GM18870 (cell line): ENCODE measurements around the gene CPED1.
"Not testable (repeated sequence)": the region's sequence is repeated elsewhere in the genome, so short reads cannot be mapped to it uniquely, and the experiment has no call there.

Experiments used
- ATAC-seq: cut with Tn5 transposase; IDR thresholded peaks from one replicate; pipeline ENCODE4 v1.9.1; 2021; ENCODE audit warnings: moderate library complexity; ENCODE audit not compliant: unreplicated experiment

Gene CPED1

DNA sequence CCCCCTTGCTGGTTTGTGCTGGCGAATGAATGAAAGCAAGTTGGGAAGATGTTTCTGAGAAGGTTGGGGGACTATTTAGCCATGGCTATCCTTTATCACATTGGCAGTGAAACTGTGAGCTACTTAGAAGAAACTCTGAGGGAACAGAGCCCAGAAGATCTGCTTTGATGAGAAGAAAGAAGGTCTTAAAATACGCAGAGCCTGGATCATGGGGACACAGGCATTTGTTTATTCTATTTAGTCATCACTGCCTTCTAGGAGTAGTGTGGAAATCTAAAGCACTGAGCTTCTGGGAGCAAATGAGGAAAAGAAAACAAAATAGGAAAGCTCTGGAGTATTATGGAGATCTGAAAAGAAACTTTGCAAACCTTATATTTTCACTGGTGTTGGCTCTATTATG lies 28.5 kb downstream of the CPED1 start:
- no peak for ATAC-seq

DNA sequence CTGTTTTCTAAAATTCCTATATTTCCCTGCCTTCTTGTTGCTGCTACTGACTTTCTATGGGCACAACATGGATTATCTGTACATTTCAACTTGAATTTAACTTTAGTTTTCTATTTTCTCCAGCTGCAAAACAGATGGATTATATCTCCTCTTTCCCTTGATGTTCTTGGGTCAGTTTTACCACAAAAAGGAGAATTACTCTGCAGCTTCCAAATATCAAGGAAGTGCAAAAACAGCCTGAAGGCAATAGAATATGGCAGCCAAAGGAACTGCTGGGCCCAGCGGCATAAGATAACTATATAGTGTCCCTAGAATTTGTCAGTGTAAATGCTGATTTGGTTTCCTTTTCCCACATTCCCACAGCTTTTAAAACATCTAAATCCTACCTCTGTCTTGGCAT lies 29.1 kb downstream of the CPED1 start:
- no peak for ATAC-seq

DNA sequence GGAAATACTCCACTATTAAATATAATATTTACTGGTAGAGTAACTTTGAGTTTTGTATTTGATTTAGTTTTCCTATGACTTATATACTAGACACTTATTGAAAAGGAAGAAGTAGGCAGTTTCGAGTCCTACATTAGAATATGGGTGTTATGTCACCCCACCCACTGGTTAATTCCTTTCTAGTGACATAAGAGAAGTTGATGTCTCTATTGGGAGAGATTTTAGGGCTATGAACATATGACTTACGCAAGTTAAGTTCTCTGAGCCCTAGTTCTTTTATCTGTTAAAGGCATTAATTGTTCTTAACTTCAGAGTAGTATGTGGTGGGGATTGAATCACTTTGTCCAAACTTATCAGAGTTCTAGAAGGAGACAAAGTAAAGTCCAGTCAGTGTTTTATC lies 30.5 kb downstream of the CPED1 start:
- ATAC-seq = no peak

DNA sequence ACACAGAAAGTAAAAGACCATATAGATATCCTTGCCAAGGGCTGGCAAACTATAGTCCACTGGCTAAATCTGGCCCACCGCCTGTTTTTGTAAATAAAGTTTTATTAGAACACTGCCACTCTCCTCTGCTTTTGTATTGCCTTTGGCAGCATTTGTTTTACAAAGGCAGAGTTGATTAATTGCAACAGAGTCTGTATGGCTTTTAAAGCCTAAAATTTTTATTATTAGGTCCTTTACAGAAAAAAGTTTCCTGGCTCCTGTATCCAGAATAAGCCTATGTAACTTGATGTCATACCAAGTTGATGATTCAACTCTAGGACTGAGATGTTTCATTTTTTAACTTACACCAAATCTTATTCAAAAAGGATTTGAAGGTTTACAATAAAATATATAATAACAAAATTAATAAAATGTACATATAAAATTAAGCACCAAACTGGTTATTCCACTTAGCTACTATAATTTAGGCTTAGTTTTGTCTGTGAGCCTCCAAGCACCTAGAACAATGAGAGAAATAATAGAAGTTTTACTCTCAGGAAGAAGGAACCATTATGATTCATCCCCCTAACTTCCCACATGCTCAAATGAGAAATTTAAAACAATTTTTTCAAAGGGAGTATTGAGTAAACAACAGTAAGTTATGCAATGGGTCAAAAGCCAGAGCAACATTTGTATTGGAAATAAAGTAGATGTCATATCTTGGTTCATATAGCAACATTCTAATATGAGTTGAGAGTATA lies 31.9 kb downstream of the CPED1 start:
- no peak for ATAC-seq

DNA sequence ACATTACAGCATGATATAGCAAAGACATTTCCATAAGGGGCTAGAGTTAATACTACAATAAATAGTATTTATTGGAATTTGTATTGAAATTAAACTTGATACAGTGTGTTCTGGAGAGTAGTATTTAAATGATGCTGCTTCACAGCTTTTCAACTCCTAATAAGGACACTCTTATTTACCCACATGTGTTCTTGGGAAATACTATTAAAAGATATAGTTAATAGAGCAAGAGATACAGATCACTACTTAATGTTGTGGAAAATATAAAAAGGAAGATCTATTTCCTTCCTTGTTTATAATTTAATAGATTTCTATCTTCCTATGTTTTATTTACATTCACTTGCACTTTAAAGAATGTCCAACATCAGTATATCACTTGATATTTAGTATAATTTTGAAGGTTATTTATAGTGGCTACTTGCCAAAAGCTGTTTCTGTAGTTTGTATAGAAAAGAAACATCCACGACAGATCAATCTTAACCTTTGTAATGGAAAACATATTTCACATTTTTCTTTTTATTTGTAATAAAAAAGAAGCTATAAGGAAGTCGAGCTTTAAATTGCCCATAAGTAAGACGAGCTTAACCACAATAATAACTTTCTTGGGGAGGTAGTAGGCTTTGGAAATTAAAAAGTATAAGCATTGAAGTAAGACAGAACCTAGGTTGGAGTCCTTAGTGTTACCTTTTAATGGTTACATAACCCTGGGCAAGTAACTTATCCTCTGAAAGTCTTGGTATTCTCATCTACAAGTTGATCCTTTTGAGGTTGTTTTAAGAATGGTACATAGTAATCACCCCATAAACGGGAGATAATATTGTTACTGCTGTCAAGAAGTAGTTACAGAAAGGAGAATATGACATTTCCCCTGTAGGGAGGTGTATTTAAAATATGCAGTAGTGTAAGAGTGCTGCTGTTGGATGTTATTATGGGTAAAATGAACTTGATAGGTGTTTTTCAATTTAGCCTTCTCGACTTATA lies 32.8 kb downstream of the CPED1 start:
- ATAC-seq = no peak

DNA sequence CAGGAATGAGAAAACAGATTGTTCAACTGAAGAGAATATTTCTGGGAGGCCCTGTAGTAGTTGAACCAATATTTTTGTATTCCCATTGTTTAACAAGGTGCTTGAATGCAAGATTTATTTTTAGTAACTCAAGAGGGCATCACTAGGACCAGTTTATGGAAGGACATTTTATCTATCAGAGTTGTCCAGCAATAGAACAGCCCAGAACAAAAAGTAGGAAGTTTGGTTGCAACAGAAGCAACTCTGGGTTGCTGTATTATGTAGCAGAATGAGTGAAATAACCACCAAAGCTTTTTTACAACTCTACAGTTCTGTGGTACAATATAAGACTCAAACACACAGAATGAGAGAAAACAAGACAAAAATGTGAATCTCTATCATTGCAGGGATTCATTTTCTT lies 34.7 kb downstream of the CPED1 start:
- ATAC-seq = no peak

DNA sequence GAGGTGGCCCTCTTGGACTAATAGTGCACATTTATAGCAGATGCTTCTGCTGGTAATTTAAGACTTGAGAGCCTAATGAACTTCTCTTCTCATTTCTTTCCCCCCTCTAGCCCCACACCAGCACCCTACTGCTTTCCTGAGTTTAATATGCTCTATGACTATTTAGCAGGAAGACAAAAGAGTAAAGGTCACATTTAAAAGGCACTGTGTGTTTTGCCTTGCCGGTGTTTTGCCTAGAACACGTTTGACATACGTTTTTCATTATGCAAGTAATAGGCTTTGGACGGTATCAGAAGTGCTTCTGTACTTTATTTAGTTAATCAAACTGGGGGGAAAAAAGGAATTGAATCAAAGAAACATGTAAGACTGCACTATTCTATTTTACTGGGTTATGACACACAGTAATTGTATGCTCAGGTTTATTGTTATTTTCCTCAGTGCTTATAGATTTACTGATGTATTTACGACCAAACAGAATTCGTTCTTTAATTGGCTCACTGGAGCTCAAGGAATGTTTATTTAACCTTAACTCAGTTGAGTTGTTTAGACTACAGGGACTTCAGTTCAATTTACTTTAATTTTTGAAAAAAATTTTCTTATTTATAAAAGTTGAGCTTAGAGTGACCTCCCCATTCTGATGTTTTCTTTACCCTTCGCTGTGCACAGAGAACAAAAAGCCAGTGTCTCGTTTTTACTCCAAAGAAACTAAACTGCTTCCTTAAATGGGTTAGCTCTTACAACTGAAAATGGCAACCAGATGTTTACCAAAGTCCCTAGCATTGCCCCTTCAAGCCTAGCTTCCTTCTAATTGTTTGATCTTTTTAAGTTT lies 35.4 kb downstream of the CPED1 start:
- ATAC-seq = no peak

DNA sequence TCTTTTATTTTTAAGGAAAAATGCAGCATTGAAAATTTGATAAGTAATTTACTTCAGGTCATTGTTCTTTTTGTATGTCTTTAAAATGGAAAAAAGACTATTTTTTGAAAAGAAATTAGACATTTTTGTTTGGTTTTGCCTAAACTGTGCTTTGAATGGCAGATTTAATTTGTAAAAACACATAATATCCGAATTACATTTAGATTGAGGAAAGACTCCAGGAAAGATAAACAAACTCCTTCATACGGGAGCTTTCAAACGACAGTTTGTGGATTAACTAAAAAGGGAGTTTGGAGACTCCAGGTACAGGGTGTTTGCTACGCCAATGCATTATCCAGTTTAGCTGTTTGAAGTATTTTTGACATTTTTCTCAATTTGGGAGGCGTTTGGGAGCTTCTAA lies 36.1 kb downstream of the CPED1 start:
- no peak for ATAC-seq

DNA sequence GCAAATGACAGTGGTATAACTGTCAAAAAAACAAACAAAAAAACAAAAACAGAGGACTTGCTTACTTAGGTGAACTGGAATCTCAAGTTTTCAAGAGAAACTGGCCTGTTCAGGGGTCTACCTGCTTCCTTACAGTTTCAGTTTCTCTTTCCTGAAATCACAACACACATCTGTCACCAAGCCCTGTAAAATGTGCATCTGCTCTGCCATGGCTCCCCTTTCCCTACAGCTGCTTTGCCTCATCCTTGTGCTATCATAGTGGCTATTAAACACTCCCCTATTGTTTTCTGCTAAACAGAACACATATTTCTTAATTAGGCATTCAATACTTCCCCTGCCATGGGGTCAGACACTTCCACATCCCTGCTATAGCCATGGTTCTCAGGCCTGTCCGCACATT lies 37.6 kb downstream of the CPED1 start:
- no peak for ATAC-seq

DNA sequence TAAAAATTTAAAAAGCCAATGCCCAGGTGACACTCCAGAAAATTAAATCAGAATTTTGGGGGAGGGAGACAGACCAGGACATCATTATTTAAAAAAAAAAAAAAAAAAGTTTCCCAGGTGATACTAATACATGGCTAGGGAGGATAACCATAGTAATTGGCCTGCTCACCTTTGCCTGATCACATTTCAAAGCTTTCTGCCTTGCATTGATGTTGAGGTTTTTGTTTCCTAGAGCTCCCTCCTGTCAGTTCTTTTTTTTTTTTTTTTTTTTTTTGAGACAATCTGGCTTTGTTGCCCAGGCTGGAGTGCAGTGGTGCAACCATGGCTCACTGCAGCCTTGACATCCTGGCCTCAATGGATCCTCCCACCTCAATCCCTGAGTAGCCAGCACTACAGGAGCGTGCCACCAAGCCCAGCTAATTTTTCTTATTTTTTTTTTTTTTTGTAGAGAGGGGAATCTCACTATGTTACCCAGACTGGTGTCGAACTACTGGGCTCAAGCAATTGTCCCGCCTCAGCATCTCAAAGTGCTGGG lies 38.1 kb downstream of the CPED1 start:
- ATAC-seq = no peak

DNA sequence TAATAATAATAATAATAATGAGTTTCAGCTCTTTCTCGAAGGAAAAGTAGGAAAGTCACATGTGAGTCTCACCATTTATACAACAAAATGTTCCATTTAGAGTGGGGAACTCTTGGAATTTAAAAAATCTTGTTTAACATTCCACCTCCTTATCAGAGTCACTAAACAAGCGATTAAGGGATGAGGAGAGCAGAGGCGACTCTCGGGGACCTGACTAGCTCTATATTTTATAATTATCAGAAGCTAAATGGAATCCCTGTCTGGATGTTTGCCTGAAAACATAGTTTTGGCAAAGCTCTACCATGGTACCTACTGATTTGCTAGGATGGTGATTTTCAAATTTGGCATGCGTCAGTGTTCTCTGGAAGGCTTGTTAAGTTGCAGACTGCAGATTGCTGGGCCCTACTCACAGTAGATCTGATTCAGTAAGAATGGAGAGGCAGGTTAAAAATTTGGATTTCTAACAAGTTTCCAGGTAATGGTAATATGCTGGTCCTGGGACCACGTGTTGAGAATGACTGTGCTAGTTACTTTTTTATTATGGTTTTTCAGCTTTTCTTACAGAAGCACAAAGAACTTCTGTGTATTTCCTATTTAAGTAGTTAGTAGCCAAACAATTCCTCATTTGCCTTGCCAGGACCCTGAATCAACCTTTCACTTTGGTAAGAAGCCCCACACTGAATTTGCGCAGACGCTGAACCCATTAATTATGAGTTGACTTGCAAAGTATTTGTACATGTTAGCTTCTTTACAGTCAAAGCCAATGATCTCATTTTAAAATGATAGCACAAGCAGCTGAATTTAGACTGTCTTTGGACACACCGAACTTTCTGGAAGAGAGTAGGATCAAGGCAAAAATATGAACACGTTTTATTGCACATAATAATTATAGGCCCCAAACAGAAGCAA lies 39.5 kb downstream of the CPED1 start:
- ATAC-seq = no peak

DNA sequence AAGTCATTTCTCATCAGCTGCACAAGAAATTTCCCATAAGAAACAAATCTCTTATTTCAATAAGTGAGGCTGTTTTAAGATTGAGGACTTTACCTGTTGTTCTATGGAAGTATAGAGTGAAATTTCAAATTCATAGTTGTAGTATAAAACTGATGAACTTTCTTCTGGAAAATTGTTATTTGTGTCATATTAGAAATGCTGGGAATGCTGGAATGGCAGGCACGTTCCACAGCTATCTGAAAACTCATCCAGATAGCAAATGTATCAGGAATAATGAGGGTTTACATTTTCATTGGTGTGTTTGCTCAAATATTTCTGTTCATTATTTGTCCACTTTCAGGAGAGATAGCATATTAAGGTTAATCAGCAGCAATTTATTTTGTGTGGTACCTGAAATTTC lies 40.8 kb downstream of the CPED1 start:
- no peak for ATAC-seq

DNA sequence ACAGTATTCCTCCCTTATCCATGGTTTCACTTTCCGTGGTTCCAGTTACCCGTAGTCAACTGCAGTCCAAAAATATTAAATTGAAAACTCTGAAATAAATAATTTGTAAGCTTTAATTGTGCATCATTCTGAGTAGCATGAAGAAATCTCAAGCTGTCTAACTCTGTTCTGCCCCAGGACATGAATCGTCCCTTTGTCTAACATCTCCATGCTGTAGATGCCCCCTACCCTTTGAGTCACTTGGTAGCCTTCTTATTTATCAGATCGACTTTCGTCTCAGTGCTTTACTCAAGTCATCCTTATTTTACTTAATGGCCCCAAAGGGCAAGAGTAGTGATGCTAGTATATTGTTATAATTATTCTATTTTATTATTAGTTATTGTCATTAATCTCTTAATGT lies 41.8 kb downstream of the CPED1 start:
- ATAC-seq = no peak

DNA sequence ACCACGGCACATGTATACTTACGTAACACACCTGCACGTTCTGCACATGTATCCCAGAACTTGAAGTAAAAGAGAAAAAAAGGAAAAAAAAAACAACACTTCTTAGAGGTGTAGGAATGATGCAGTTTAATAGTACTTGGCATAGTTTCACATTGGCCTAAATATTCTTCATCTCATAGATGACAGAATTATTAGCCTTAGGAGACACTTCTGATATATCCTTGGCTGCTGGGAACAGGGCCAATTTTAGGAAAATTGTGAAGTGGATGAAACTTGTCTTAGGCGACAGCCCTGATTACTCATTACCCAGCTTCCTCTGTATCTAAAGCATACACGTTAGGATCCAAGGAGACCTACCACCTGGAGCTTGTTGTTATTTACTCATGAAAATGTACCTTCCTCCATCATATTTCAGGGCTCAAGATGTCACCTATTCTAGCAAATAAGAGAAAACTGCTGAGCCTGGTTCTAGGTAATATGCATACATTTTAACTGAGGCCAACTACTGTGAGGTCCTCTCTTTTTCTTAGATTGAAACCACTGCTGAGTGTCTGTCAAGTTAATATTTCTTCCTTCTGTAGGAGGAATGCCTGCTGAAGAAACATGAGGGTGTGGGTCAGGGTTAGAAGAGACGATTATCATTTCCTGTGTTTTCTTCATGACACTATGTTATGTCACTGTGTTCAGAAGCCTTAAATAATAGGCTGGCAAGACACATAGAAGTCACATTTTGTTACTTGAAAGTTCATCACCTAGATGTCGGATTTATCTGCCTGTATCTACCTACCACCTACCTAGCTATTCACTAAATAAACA lies 44.3 kb downstream of the CPED1 start:
- ATAC-seq = no peak

DNA sequence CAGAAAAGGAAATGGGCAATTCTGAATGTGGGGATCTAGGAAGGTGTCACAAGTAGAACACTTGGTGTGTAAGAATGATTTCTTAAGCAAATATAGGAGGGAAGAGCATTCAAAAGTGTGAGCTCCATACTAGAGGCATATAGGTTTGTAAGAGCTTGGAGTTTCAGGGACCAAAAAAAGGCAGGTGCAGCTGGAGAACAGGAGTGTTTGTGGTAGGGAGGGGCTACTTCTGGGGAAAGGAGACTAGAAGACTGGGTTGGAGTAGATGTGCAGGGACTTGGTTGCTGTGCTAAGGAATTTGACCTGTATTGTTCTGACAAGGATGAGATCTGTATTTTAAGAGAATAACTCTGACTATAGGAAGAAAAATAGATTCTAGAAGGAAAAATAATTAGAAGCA lies 46.4 kb downstream of the CPED1 start:
- no peak for ATAC-seq

DNA sequence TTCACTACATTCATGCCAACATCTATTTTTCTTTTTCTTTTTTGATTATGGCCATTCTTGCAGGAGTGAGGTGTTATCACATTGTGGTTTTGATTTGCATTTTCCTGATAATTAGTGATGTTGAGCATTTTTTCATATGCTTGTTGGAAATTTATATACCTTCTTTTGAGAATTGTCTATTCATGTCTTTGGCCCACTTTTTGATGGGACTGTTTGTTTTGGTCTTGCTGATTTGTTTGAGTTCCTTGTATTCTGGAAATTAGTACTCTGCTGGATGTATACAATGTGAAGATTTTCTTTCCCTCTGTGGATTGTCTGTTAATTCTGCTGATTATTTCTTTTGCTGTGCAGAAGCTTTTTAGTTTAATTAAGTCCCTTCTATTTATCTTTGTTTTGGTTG lies 48.3 kb downstream of the CPED1 start:
- ATAC-seq = not testable (repeated sequence)

DNA sequence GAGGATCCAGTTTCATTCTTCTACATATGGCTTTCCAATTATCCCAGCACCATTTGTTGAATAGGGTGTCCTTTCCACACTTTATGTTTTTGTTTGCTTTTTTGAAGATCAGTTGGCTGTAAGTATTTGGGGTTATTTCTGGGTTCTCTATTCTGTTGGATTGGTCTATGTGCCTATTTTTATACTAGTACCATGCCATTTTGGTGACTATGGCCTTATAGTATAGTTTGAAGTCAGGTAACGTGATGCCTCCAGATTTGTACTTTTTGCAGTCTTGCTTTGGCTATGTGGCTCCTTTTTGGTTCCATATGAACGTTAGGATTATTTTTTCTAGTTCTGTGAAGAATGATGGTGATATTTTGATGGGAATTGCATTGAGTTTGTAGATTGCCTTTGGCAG lies 48.8 kb downstream of the CPED1 start:
- ATAC-seq = not testable (repeated sequence)

DNA sequence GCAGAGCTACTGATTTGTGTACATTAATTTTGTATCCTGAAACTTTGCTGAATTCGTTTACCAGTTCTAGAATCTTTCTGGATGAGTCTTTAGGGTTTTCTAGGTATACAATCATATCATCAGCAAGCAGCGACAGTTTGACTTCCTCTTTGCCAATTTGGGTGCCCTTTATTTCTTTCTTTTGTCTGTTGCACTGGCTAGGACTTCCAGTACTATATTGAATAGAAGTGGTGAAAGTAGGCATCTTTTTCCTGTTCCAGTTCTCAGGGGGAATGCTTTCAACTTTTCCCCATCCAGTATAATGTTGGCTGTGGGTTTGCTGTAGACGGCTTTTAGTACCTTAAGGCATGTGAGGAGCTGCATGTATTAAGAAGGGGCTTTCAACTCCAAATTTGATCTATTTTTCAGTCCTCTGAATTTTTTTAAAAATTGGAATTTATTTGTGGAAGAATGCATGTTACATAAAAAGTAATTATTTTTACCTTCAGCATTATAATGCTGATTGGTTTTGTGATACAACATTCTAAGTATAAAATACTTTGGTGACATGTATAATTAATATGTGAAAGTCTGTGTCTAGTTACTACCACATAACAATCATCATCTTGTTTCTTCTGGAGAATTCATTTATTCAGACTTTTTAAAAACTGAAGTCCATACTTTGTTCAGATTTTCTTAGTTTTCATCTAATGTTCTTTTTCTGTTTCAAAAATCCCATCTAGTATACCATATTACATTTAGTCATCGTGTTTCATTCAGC lies 49.6 kb downstream of the CPED1 start:
- ATAC-seq = no peak
